Measurements from ENCODE around the gene UBASH3A.
"Not testable (repeated sequence)": the region's sequence is repeated elsewhere in the genome, so short reads cannot be mapped to it uniquely, and the experiment has no call there.

UBASH3A gene

GRCh38 chr21:42390696-42391095 lies 13.0 kb upstream of the UBASH3A start:
- no peak for DNase-seq (ENCODE audit: low read depth in 2 of 2)

- no peak for DNase-seq (ENCODE audit: low read depth in 2 of 2)
Measured at GRCh38 chr21:42391297-42391696, 12.4 kb upstream of the UBASH3A start.

- no peak for DNase-seq (ENCODE audit: low read depth in 2 of 2)
Measured at GRCh38 chr21:42392731-42393442, 10.8 kb upstream of the UBASH3A start.

- DNase-seq (ENCODE audit: low read depth in 2 of 2): no peak
Measured at GRCh38 chr21:42393443-42393950, 10.2 kb upstream of the UBASH3A start.

- no peak for DNase-seq (ENCODE audit: low read depth in 2 of 2)
Measured at GRCh38 chr21:42395302-42395701, 8.4 kb upstream of the UBASH3A start.

GRCh38 chr21:42395905-42396651 lies 7.6 kb upstream of the UBASH3A start, which contains the start of gene TMPRSS3:
TMPRSS3 (minus strand) TSS chr21:42396052; CDS start chr21:42395417, 635 bp downstream.
- no peak for DNase-seq (ENCODE audit: low read depth in 2 of 2)

GRCh38 chr21:42396799-42397745 lies 6.6 kb upstream of the UBASH3A start:
- DNase-seq (ENCODE audit: low read depth in 2 of 2): no peak

- DNase-seq (ENCODE audit: low read depth in 2 of 2): no peak
Measured at GRCh38 chr21:42397746-42398394, 5.8 kb upstream of the UBASH3A start.

- DNase-seq (ENCODE audit: low read depth in 2 of 2): no peak
Measured at GRCh38 chr21:42398436-42399028, 5.2 kb upstream of the UBASH3A start.

- DNase-seq (ENCODE audit: low read depth in 2 of 2): no peak
Measured at GRCh38 chr21:42400525-42400924, 3.2 kb upstream of the UBASH3A start.

- no peak for DNase-seq (ENCODE audit: low read depth in 2 of 2)
Measured at GRCh38 chr21:42401154-42401553, 2.5 kb upstream of the UBASH3A start.

- no peak for DNase-seq (ENCODE audit: low read depth in 2 of 2)
Measured at GRCh38 chr21:42401820-42402251, 1.9 kb upstream of the UBASH3A start.

- DNase-seq (ENCODE audit: low read depth in 2 of 2): no peak
Measured at GRCh38 chr21:42404539-42404938, 837 bp downstream of the UBASH3A start.

GRCh38 chr21:42405064-42406013 lies 1.6 kb downstream of the UBASH3A start:
- no peak for DNase-seq (ENCODE audit: low read depth in 2 of 2)

GRCh38 chr21:42406201-42406621 lies 2.5 kb downstream of the UBASH3A start:
- DNase-seq (ENCODE audit: low read depth in 2 of 2): no peak

- no peak for DNase-seq (ENCODE audit: low read depth in 2 of 2)
Measured at GRCh38 chr21:42406866-42407265, 3.2 kb downstream of the UBASH3A start.

GRCh38 chr21:42407476-42407875 lies 3.8 kb downstream of the UBASH3A start:
- DNase-seq (ENCODE audit: low read depth in 2 of 2): no peak

- not testable (repeated sequence) for DNase-seq (ENCODE audit: low read depth in 2 of 2)
Measured at GRCh38 chr21:42408718-42409117, 5.0 kb downstream of the UBASH3A start.

- no peak for DNase-seq (ENCODE audit: low read depth in 2 of 2)
Measured at GRCh38 chr21:42409366-42409765, 5.7 kb downstream of the UBASH3A start.
